Brain pericyte (primary cell): Measurements from ENCODE around the gene PRSS53.
A peak's percentile ranks its signal among the peaks of the same experiment; 100 is the strongest.

ENCODE experiments used
- DNase-seq: peaks from one replicate; pipeline ENCODE4 v3.0.0-alpha.2; 2012; ENCODE audit warnings: low read depth, low spot score

Gene PRSS53

GRCh38 chr16:31094424-31095120 is 5.8 kb upstream of the PRSS53 start, which contains the start of gene VKORC1:
VKORC1 (minus strand) TSS chr16:31094797; CDS start chr16:31094729, 68 bp downstream.
- peak; percentile 88 for DNase-seq

- DNase-seq = no peak
Observed at GRCh38 chr16:31094088-31094423, 5.3 kb upstream of the PRSS53 start.

GRCh38 chr16:31093132-31093703 is 4.5 kb upstream of the PRSS53 start:
- DNase-seq = no peak

GRCh38 chr16:31092330-31092729 is 3.6 kb upstream of the PRSS53 start:
- DNase-seq = no peak

GRCh38 chr16:31090540-31090939 is 1.8 kb upstream of the PRSS53 start:
- no peak for DNase-seq

- no peak for DNase-seq
Observed at GRCh38 chr16:31089199-31089598, 456 bp upstream of the PRSS53 start.

GRCh38 chr16:31087971-31088370 is 772 bp downstream of the PRSS53 start:
- no peak for DNase-seq

GRCh38 chr16:31087481-31087880 is 1.3 kb downstream of the PRSS53 start:
- DNase-seq = no peak

GRCh38 chr16:31086629-31086906 is 2.2 kb downstream of the PRSS53 start:
- no peak for DNase-seq

GRCh38 chr16:31085873-31086628 is 2.7 kb downstream of the PRSS53 start:
- no peak for DNase-seq

GRCh38 chr16:31085411-31085810 is 3.3 kb downstream of the PRSS53 start:
- no peak for DNase-seq

GRCh38 chr16:31084584-31085302 is 4.0 kb downstream of the PRSS53 start:
- no peak for DNase-seq

- DNase-seq = no peak
Observed at GRCh38 chr16:31083981-31084380, 4.8 kb downstream of the PRSS53 start.

GRCh38 chr16:31083556-31083955 is 5.2 kb downstream of the PRSS53 start:
- no peak for DNase-seq

- no peak for DNase-seq
Observed at GRCh38 chr16:31083081-31083480, 5.7 kb downstream of the PRSS53 start.

GRCh38 chr16:31082368-31083045 is 6.2 kb downstream of the PRSS53 start:
- DNase-seq = no peak

GRCh38 chr16:31081428-31082351 is 7.1 kb downstream of the PRSS53 start:
- no peak for DNase-seq

- DNase-seq = no peak
Observed at GRCh38 chr16:31080756-31081419, 7.9 kb downstream of the PRSS53 start.

- DNase-seq = no peak
Observed at GRCh38 chr16:31080035-31080629, 8.6 kb downstream of the PRSS53 start.
